HUDEP-2 (cell line): ENCODE results near the gene CDH23.

Experiments used
- DNase-seq, 76 experiments: peaks; one replicate each; lab custom pipeline; 2025; ENCODE audit not compliant: unreplicated experiment in 76 of 76; lab: John Stamatoyannopoulos, UW

The CDH23 gene

DNA sequence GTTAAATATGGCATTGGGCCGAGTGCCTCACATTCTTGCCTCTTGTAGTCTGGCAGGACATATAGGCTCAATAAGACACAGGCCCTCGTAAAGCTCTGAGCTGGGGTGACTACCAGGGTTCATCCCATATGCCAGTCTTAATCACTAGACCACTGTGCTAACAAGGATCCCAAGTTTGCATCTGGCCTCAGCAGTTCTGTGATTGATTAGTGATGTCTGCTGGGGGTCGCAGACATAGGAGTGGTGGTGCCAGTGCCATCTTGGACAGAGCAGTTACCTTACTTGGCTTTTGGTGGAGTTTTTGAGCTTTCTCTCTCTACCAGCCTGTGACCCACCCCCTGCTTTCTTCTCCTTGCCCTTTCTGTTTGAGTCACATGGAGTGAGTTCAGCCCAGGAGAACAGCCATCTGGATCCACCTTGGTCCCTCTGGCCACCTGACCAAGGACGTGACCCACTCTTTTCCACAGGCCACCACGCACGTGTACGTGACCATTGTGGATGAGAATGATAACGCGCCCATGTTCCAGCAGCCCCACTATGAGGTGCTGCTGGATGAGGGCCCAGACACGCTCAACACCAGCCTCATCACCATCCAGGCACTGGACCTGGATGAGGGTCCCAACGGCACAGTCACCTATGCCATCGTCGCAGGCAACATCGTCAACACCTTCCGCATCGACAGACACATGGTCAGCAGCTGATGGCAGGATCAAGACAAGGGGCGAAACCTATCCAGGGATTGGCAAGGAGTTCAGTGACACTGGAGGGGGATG, 380.7 kb downstream of the CDH23 start:
- DNase-seq, result no peak

DNA sequence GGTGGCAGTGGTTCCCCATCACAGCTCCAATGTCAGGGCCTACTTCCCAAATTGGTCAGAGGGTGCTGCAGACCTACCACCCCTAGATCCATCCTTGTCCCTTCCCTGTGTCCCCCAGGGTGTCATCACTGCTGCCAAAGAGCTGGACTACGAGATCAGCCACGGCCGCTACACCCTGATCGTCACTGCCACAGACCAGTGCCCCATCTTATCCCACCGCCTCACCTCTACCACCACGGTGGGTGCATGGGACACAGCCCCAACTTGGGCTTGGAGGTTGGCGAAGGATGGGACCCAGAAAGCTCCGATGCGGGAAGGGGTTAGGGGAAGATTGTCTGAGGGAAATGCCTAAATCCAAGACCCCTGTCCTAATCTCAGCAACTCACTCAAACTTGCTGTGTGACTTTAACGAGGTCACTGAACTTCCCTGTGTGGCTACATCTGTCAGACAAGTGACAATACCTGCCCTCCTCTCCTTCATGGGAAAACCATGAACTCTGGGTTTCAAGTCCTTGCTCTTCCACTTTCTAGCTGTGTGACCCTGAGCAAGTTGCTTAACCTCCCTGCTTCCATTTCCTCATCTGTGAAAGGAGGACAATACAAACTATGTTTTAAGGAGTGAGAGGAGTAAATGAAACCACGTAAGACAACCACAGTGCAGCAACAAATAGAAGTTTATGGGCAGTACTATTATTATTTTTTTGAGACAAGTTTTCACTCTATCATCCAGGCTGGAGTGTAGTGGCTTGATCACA, 381.5 kb downstream of the CDH23 start:
- no peak for DNase-seq

GRCh38 chr10:71779641-71780040, 382.9 kb downstream of the CDH23 start:
- DNase-seq, result no peak

GRCh38 chr10:71780156-71780555, 383.4 kb downstream of the CDH23 start:
- DNase-seq, result no peak

GRCh38 chr10:71780719-71781118, 384.0 kb downstream of the CDH23 start:
- DNase-seq, result peak in 1 of 76 experiments; percentile 8

- no peak for DNase-seq
Measured at GRCh38 chr10:71782221-71782916, 385.6 kb downstream of the CDH23 start.

GRCh38 chr10:71782917-71783490, 386.3 kb downstream of the CDH23 start:
- DNase-seq, result no peak

GRCh38 chr10:71783917-71784678, 387.4 kb downstream of the CDH23 start:
- DNase-seq, result no peak

GRCh38 chr10:71784679-71785272, 388.1 kb downstream of the CDH23 start:
- DNase-seq, result no peak

DNA sequence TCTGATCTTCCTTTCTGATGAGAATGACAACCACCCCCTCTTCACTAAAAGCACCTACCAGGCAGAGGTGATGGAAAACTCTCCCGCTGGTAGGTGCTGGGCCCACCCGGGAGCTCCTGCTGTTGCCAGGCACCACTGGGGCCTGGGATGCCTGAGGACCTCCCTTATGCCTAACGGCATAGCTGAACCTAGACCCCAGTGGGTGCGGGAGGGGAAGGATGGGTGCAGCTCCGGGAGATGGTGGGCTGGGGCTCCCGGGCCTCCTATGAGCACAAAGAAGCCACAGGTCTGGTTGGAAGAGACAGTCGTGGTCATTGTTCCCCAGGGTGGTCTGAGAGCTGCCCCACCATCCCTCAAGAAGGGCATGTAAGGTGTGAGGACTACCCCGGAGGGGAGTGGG, 392.2 kb downstream of the CDH23 start:
- DNase-seq, result no peak

- DNase-seq, result no peak
Measured at GRCh38 chr10:71789871-71790270, 393.2 kb downstream of the CDH23 start.

DNA sequence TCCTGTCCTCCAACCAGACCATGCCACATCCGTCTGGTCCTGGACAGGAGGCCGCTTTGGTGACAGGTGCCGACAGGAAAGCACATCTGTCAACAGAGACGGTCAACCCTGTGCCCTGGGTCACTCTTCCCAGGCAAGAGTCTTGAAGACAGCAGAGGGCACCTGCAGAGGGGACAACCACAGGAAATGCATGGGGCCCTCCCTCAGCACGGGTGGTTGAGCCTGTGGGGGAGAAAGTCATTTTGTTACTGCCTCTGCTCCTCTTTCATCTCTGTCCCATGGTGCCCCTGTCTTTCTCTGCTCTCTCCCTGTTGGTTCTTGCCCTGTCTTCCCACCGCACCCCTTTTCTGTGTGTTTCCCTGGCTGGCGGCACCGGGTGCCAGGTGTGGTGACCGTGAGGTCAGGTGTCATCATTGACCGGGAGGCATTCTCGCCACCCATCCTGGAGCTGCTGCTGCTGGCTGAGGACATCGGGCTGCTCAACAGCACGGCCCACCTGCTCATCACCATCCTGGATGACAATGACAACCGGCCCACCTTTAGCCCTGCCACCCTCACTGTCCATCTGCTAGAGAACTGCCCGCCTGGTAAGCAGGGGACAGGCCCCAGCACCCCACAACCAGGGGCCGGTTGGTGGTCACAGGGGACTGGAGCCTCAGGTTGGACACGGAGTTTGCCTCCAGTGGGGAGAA, 394.2 kb downstream of the CDH23 start:
- no peak for DNase-seq

GRCh38 chr10:71795248-71795647, 398.5 kb downstream of the CDH23 start:
- peak in 11 of 76 experiments; percentile 2 to 30 (median 14) for DNase-seq

- no peak for DNase-seq
Measured at GRCh38 chr10:71796749-71797405, 400.2 kb downstream of the CDH23 start.

DNA sequence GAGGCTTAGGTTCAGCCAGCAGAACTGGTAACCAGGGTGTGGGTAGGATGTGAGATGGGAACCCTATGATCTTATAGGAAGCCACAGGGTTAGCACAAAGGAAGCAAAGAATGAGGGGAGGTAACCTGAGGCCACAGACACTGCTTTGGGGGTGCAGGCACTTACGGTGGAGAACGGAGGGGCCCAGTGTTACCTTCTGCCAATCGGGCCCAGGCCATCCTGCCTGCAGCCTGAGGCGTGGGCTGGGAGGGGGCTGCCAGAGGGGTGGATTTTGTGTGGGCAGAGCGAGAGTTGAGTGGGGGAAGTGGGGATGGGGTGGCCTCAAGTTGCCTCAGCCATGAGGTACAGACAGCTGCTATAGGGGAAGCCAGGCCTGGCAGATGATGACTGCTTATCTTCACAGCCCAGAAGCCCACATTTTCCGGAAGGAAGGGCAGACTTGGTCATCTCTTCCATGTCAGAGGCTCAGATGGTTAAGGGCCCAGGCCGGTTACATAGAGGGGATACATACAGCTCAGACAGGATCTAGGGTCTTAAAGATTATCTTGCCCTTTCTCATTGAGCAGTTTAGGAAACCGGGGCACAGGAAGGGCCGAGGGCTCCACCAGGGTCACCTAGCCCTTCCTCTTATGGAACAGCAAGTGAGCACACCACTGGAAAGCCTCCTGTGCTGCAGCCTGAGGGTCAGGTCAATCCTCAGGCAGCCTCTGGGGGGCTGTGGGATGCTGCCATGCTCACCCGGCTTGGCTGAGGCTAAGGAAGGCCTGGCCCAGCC, 401.0 kb downstream of the CDH23 start:
- DNase-seq, result peak in 70 of 76 experiments; percentile 8 to 79 (median 52)

GRCh38 chr10:71798308-71798624, 401.5 kb downstream of the CDH23 start:
- DNase-seq, result no peak

- no peak for DNase-seq
Measured at GRCh38 chr10:71799112-71799511, 402.4 kb downstream of the CDH23 start.
